Measurements from ENCODE around the gene TLL2.

Gene TLL2

GRCh38 chr10:96507044-96507443 is 6.7 kb downstream of the TLL2 start:
- DNase-seq (ENCODE audit: low read depth, low spot score) = no peak

- DNase-seq (ENCODE audit: low read depth, low spot score) = no peak
Measured at GRCh38 chr10:96505150-96506136, 8.3 kb downstream of the TLL2 start.

- no peak for DNase-seq (ENCODE audit: low read depth, low spot score)
Measured at GRCh38 chr10:96502561-96503282, 11.0 kb downstream of the TLL2 start.

DNA sequence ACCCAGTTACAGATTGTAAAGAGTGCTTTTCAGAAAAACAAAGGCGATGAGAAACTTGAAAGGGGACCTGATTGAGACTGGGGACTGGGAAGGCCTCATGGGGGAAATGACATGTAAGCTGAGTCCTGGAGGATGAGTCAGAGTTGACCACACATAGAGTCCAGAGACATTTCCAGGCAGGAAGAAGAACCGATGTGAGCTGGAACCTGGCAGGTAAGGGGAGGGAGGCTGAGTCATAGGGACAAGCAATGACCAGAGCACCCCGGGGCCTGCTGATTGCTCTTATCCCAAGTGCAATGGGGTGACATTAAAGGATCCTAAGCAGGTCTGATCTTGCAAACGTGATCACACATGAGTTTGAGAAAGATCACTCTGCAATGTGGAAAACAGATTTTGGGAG is 11.7 kb downstream of the TLL2 start:
- DNase-seq (ENCODE audit: low read depth, low spot score) = no peak

DNA sequence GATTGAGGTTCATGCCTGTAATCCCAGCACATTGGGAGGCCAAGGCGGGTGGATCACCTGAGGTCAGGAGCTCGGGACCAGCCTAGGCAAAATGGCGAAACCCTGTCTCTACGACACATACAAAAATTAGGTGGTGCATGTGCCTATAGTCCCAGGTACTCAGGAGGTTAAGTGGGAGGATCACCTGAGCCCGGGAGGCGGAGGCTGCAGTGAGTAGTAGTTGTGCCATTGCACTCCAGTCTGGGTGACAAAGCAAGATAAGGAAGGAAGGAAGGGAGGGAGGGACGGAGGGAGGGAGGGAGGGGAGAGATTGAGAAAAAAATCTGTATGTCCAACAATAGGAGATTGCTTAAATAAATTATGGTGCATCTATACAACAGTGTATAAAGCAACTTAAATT is 13.2 kb downstream of the TLL2 start:
- no peak for DNase-seq (ENCODE audit: low read depth, low spot score)

GRCh38 chr10:96500050-96500449 is 13.7 kb downstream of the TLL2 start:
- DNase-seq (ENCODE audit: low read depth, low spot score) = no peak

GRCh38 chr10:96497391-96497790 is 16.3 kb downstream of the TLL2 start:
- no peak for DNase-seq (ENCODE audit: low read depth, low spot score)

GRCh38 chr10:96496281-96496925 is 17.3 kb downstream of the TLL2 start:
- peak; percentile 6 for DNase-seq (ENCODE audit: low read depth, low spot score)

DNA sequence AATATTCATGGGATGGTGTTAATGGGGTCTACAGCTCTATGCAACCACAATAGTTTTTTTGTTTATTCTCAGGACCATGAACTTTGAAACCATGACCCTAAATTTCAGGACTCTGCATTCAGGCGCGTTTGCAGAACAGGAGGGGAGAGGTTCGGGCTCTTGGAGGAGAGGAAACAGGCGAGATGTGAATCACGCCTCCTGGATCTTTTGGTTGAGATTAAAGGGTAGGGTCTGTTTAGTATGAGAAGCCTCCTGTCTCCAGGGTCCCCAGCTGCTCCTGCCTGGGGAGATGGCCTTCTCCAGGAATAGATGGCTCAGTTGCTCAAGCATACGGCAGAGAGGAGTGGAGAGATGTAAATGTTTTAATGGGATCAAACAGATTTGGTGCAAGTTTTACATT is 18.2 kb downstream of the TLL2 start:
- DNase-seq (ENCODE audit: low read depth, low spot score) = no peak

DNA sequence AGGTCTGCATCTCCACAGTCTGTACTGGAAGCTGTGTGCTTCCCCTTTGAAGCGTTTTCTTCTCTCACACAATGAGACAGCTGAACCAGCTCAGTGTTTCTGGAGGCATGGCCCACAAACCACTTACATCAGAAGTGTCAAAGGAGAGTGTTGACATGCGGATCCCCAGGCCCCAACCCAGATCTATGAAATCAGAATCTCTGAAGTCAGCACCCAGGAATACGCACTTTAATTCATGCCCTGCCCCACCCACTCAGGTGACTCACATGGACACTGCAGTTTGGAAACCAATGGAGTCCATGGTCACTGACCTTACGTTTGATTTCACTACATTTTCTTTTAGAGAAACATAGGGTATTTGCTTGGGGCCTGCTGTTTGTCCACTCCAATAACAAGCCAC is 19.0 kb downstream of the TLL2 start:
- DNase-seq (ENCODE audit: low read depth, low spot score) = no peak

GRCh38 chr10:96493871-96494525 is 19.7 kb downstream of the TLL2 start:
- no peak for DNase-seq (ENCODE audit: low read depth, low spot score)

DNA sequence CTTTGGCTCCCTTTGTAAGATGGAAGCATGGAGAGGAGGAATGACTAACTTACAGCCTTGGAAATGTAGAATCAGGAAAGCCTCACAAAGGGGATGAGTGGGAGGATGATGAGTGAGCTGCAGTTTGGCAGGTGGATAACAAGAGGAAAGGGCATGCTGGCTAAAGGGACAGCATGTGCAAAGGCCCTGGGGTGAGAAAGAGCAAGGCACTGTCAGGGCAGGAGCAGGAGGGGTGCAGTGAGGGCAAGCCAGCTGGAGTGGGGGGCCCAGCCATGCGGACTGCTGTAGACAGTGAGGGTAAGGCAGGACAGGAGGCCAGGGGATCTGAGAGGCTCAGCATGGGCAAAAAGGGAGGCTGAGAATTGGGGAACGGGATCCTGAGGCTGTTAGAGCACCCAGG is 20.5 kb downstream of the TLL2 start:
- no peak for DNase-seq (ENCODE audit: low read depth, low spot score)

- DNase-seq (ENCODE audit: low read depth, low spot score) = no peak
Measured at GRCh38 chr10:96491303-96491702, 22.4 kb downstream of the TLL2 start.

- DNase-seq (ENCODE audit: low read depth, low spot score) = peak; percentile 50
Measured at GRCh38 chr10:96488161-96488935, 25.4 kb downstream of the TLL2 start.

GRCh38 chr10:96482815-96483588 is 30.7 kb downstream of the TLL2 start:
- no peak for DNase-seq (ENCODE audit: low read depth, low spot score)

- no peak for DNase-seq (ENCODE audit: low read depth, low spot score)
Measured at GRCh38 chr10:96478355-96478754, 35.4 kb downstream of the TLL2 start.

DNA sequence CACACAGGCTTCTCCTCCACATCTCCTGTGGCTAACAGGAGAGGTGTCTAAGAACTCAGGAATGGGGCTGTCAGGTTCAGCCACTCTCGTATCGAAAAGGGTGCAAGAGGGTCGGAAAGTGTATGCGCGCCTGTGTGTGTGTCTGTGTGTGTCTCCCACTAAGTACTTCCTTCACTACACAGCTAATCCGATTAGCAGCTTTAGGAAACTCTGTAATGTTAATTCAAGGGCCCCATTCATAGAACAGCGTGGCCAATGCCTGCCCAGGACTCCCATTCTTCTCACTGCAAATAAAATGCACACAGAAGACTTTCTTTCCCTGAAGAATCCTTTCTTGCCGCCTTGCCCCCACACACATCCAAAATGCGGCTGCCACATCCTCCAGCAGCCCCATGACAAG is 39.9 kb downstream of the TLL2 start:
- no peak for DNase-seq (ENCODE audit: low read depth, low spot score)

DNA sequence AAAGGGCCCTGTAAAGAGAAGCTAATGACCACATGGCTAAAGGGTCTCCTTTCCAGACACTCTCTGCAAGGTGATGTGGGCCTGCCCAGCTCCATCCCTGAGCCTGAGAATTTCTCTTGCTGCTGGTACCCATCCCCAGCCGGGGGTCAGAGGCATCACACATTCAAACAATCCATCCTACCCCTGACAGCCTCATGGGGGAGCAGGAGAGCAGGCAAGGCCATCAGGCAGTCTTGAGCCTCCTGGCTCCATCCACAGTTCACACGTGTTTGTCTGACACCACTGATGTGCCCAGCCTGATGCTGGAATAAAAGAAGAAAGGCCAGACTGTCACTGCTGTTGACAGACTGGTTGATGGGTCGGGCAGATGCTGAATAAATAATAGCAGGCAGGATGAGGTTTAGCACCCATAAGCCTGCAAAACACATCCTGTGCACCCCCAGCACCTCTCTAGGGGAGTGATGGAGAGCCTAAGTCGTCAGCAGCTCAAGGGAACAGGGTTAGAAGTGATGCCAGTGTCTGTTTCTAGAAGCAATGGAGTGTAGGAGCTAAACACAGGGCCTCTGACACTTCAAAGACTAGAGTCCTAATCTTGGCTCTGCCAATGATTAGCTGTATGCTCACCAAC is 43.5 kb downstream of the TLL2 start:
- no peak for DNase-seq (ENCODE audit: low read depth, low spot score)

DNA sequence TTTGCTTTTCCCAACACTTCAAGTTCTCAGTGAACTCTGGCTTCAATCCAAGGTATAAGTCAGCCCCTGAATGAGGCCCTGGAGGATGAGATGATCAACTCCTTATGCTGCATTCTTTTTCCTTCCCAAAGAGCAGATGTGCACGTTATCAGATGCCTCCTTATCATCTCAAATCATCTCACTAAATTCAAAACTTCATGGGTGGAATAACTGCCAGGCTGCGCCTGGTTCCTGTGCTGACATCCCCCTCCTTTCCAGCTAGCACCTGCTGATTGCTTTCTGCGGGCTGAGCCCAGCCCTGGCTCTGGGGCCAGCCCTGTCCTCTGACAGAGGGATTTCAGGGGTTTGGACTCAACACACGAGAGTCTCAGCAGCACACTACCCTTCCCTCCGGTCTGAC is 44.9 kb downstream of the TLL2 start:
- no peak for DNase-seq (ENCODE audit: low read depth, low spot score)

DNA sequence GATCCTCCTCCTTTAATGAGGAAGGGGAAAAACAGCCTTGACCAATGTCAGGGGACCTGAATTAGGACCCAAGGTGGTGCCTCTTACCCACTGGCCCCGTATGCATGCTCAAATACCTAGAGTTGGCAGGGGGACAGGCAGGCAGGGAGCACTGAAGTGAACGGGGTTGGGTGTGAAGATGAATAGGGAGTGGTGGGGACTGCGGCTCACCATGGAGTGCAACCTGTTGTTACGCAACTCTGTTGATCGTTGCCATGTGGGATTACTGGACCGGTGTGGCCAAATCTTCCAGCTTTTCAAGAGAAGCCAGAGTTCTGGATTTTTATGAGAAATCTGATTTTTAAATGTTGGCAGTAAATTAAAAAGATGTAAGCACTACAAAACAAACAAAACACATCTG is 48.1 kb downstream of the TLL2 start:
- DNase-seq (ENCODE audit: low read depth, low spot score) = no peak
